Measurements from ENCODE around the gene NDUFS6.

The NDUFS6 gene
- total RNA-seq: 13.8 to 18.2 (median 15.1) reads per million in 3 donors

DNA sequence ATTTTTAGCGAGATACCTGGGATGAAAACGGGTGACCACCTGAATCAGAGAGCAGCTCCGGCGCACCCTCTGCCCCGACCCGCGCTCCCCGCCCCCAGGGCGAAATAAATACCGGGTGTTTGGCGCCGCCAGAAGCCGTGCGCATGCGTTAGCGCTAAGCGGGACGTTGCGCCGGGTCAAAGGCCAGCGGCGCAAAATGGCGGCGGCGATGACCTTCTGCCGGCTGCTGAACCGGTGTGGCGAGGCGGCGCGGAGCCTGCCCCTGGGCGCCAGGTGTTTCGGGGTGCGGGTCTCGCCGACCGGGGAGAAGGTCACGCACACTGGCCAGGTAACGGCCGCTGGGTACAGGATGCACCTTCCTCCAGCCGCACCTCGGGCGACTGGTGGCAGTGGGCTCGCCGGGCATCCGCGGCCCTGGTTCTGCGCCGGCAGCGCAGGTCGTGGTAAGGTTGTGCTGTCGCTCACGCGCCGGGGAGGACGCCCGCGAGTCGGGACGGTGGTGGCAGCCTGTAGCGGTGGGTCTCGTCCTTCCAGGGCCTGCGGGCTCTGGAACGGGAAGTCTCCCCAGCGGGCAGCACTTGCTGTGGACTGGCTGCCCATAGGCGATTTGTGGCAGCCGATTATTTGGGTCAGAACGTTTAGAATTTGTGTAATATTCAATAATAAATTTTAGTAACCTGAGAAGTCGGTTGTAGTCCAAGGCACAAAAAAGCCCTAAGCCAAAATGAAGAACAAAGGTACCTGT is at the start of gene NDUFS6:
Gene NDUFS6 (plus strand): TSS at position 186 of the 745 bp plus-strand sequence. CDS start 11 bp downstream, at position 197.
- peak; percentile 55 to 72 (median 71) for DNase-seq
- Histone ChIP-seq H3K9me3 (ENCODE audit: control insufficient read depth, low read length) (no peaks in the 10 kb centered on the region), H3K4me1 (ENCODE audit: control insufficient read depth, insufficient read depth, low read length, poor library complexity, severe bottlenecking) (peaks cover 13% of the 10 kb centered on the region), H3K36me3 (ENCODE audit: control insufficient read depth, insufficient read depth, low read length) (peaks cover 46% of the 10 kb centered on the region), H3K27ac (ENCODE audit: insufficient read depth, low read length, poor library complexity, severe bottlenecking) (peak within 1 kb of the TSS; percentile 82), H3K4me3 (ENCODE audit: insufficient read depth, low read depth, low read length, poor library complexity, severe bottlenecking) (peak within 1 kb of the TSS; percentile 60), H3K27me3 (replicated peaks; ENCODE audit: control insufficient read depth, insufficient read depth, low read length, poor library complexity, severe bottlenecking) (no peaks in the 10 kb centered on the region)

DNA sequence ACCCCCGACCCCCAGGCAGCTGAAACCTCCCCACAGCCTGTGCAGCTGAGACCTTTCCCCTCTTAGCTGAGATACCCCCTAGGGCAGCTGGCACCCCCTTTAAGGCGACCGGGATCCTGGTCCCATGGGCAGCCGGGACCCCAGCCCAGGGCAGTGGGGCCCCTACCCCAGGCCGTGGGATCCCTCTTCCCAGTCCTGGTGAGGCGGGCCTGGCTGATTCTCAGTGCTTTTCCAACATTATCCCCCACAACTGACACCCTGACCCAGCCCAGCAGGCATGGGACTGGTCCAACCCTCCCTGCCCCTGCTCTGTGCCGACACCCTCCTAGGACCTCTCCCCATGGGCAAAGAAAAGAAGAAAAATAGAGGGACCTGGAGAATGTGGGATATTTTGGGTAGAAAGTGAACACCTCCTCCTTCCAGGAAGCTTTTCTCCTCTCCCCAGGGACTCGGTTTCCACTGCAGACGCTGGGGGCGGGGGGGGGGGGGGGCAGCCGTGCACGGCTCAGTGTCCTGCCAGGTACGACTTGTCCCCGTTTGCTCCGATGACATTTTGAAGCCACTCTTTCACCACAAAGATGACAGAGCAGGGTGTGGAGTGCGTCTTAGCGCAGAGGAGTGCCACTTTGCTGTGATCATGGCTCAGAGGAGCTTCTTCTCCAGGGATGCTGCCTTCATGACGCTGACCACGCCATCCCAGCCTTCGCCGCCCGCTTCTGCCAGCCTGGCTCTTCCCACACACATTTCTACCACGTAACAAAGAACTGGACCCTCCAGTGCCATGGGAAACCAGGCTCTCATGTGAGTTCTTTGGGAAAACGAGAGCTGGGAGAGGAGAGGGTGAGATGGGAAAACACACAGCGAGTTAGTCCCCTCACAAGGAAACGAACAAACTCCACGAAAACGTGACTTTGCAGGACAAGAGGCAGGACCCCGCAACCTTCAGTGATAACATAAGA is 49.1 kb upstream of the NDUFS6 start:
- Histone ChIP-seq H3K4me3 (ENCODE audit: insufficient read depth, low read depth, low read length, poor library complexity, severe bottlenecking) (no peak overlapping the region), H3K4me1 (ENCODE audit: control insufficient read depth, insufficient read depth, low read length, poor library complexity, severe bottlenecking) (no peaks in the 10 kb centered on the region), H3K27ac (ENCODE audit: insufficient read depth, low read length, poor library complexity, severe bottlenecking) (no peak overlapping the region), H3K9me3 (ENCODE audit: control insufficient read depth, low read length) (no peaks in the 10 kb centered on the region), H3K36me3 (ENCODE audit: control insufficient read depth, insufficient read depth, low read length) (no peaks in the 10 kb centered on the region), H3K27me3 (replicated peaks; ENCODE audit: control insufficient read depth, insufficient read depth, low read length, poor library complexity, severe bottlenecking) (no peaks in the 10 kb centered on the region)
- DNase-seq: no peak

DNA sequence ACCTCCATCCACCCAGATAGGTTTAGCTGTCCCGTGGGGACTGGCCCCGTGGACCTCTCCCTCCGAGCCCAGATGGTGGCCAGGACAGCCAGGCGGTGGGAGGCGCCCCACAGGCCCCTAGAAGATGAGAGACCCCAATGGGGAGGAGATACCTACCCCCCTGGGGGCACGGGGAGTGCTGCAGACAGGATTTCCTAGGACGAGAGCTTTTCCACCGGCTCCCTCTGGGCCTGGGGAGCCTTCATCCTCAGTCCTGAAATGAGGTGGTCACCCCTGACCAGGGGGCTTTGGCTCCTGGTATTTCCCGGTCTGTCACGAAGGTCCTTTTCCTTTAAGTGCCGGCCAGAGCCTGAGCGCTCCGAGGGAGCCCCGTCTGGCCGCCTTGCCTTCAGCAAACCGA is 48.3 kb upstream of the NDUFS6 start:
- Histone ChIP-seq H3K27me3 (replicated peaks; ENCODE audit: control insufficient read depth, insufficient read depth, low read length, poor library complexity, severe bottlenecking) (no peaks in the 10 kb centered on the region), H3K27ac (ENCODE audit: insufficient read depth, low read length, poor library complexity, severe bottlenecking) (no peak overlapping the region), H3K36me3 (ENCODE audit: control insufficient read depth, insufficient read depth, low read length) (no peaks in the 10 kb centered on the region), H3K4me3 (ENCODE audit: insufficient read depth, low read depth, low read length, poor library complexity, severe bottlenecking) (no peak overlapping the region), H3K4me1 (ENCODE audit: control insufficient read depth, insufficient read depth, low read length, poor library complexity, severe bottlenecking) (no peaks in the 10 kb centered on the region), H3K9me3 (ENCODE audit: control insufficient read depth, low read length) (no peaks in the 10 kb centered on the region)
- no peak for DNase-seq

DNA sequence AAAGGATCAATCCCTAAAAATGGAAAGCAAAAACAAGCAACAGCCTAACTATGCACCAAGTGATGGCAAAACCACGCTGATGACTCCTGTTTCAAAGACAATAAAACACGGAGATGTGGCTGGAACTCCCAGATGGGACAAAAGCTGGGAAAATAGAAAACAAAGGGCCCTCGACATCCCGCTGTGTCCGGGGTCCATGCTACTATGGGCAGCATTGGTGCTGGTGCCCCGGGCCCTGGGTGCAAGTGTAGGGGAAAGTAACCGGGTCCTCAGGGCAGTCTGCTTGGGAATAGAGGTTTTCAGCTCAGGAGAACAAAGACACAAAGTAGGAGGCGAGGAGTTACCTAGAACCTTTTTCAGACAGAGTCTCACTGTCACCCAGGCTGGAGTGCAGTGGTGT is 47.7 kb upstream of the NDUFS6 start:
- Histone ChIP-seq H3K27me3 (replicated peaks; ENCODE audit: control insufficient read depth, insufficient read depth, low read length, poor library complexity, severe bottlenecking) (no peaks in the 10 kb centered on the region), H3K9me3 (ENCODE audit: control insufficient read depth, low read length) (no peaks in the 10 kb centered on the region), H3K4me3 (ENCODE audit: insufficient read depth, low read depth, low read length, poor library complexity, severe bottlenecking) (no peak overlapping the region), H3K36me3 (ENCODE audit: control insufficient read depth, insufficient read depth, low read length) (no peaks in the 10 kb centered on the region), H3K27ac (ENCODE audit: insufficient read depth, low read length, poor library complexity, severe bottlenecking) (no peak overlapping the region), H3K4me1 (ENCODE audit: control insufficient read depth, insufficient read depth, low read length, poor library complexity, severe bottlenecking) (no peaks in the 10 kb centered on the region)
- DNase-seq: no peak

DNA sequence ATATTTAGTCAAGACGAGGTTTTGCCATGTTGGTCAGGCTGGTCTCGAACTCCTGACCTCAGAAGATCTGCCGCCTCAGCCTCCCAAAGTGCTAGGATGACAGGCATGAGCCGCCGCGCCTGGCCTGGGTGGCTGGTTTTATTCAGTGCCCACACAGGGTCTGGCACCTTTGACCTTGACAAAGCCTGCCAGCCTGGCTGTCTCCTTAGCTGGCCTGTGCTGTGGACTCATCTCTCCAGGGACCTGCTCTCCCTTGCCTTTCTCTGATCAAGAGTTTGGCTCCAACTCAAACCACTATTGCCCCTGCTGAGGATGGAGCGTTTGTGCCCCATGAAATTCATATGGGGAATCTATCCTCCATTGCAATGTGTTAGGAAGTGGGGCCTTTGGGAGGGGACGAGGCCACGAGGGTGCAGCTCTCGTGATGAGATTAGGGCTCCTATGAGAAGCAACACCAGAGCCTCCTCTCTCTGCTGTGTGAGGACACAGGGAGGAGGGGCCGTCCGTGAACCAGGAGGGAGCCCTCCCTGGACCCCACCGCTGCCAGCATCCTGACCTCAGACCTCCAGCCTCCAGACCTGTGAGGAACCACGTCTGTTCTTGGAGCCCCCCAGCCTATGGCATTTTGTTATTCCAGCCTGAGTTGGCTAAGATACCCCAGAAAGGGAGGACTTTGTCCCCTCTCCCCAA is 46.5 kb upstream of the NDUFS6 start:
- Histone ChIP-seq H3K9me3 (ENCODE audit: control insufficient read depth, low read length) (no peaks in the 10 kb centered on the region), H3K27ac (ENCODE audit: insufficient read depth, low read length, poor library complexity, severe bottlenecking) (no peak overlapping the region)
- no peak for DNase-seq

DNA sequence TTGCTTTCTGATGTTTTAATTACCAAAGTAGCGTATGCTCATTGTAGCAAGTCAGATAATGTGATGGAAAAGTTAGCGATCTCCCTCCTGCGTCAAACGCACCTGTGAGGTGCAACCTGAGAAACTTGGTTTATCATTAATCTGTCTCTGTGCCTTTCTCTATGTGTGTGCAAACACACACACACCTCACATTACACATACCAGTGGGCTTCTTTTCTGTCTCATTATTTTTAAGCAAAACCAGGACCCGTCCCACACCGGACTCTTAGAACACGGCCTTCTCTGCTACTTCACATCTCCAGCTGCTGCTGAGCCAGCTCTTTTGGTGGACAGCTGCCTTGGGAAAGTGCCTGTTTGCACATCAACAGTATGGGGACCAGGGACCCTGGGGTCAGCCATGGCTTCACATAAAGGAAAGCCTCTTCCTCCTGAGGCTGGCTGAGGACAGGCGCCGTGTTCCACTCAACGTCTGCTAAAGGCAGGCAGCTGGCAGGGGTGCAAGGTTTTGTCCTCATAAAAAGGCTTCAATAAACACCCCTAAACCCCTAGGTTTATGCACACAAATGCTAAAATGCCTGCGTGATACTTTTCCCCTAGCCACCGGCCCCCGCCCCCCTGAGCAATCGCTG is 45.8 kb upstream of the NDUFS6 start:
- no peak for DNase-seq
- Histone ChIP-seq H3K9me3 (ENCODE audit: control insufficient read depth, low read length) (no peaks in the 10 kb centered on the region), H3K27me3 (replicated peaks; ENCODE audit: control insufficient read depth, insufficient read depth, low read length, poor library complexity, severe bottlenecking) (no peaks in the 10 kb centered on the region), H3K27ac (ENCODE audit: insufficient read depth, low read length, poor library complexity, severe bottlenecking) (no peak overlapping the region), H3K36me3 (ENCODE audit: control insufficient read depth, insufficient read depth, low read length) (no peaks in the 10 kb centered on the region), H3K4me3 (ENCODE audit: insufficient read depth, low read depth, low read length, poor library complexity, severe bottlenecking) (no peak overlapping the region), H3K4me1 (ENCODE audit: control insufficient read depth, insufficient read depth, low read length, poor library complexity, severe bottlenecking) (no peaks in the 10 kb centered on the region)

More for the DNA sequence above, 46.5 kb upstream of the NDUFS6 start:
- H3K27me3 ChIP-seq (replicated peaks; ENCODE audit: control insufficient read depth, insufficient read depth, low read length, poor library complexity, severe bottlenecking): no peaks in the 10 kb centered on the region
- no peaks in the 10 kb centered on the region for H3K4me1 ChIP-seq (ENCODE audit: control insufficient read depth, insufficient read depth, low read length, poor library complexity, severe bottlenecking)
- no peak overlapping the region for H3K4me3 ChIP-seq (ENCODE audit: insufficient read depth, low read depth, low read length, poor library complexity, severe bottlenecking)
- H3K36me3 ChIP-seq (ENCODE audit: control insufficient read depth, insufficient read depth, low read length): no peaks in the 10 kb centered on the region

DNA sequence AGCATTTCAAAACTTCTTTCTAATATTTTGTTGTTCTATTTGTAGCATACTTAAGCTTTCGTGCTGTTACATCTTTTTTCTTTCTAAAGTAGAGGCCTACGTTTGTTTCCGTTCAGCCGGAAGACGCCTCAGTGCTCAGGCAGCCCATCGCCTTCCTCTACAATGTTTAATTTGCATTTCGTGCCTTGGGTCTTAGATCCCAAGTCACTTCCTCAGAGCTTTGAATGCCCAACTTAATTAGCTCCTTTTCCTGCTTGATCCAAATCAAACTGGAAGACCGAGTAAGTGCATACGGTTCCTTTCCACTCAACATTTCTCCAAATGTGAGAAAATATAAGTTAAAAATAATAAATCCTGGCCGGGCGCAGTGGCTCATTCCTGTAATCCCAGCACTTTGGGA is 44.7 kb upstream of the NDUFS6 start:
- Histone ChIP-seq H3K9me3 (ENCODE audit: control insufficient read depth, low read length) (no peaks in the 10 kb centered on the region), H3K4me3 (ENCODE audit: insufficient read depth, low read depth, low read length, poor library complexity, severe bottlenecking) (no peak overlapping the region), H3K36me3 (ENCODE audit: control insufficient read depth, insufficient read depth, low read length) (no peaks in the 10 kb centered on the region), H3K27ac (ENCODE audit: insufficient read depth, low read length, poor library complexity, severe bottlenecking) (no peak overlapping the region), H3K27me3 (replicated peaks; ENCODE audit: control insufficient read depth, insufficient read depth, low read length, poor library complexity, severe bottlenecking) (no peaks in the 10 kb centered on the region), H3K4me1 (ENCODE audit: control insufficient read depth, insufficient read depth, low read length, poor library complexity, severe bottlenecking) (no peaks in the 10 kb centered on the region)
- no peak for DNase-seq

DNA sequence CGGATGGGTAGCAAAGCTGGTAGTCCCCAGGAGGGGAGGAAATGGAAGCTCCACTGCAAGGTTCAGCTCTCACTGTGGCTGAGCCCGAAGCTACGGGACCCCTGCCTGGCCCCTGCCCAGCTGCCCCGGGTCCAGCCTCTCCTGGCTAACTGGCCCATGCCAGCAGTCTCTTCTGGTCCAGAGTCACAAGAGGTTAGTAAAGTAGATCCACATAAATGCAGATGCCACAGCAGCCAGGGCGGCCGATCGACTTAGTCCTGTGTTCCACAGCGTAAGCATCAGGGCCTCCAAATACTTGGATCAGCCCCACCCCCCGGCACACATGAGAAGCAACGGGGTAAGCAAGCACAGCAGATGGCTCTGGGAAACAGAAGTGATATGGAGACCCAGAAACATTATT is 43.7 kb upstream of the NDUFS6 start:
- Histone ChIP-seq H3K27me3 (replicated peaks; ENCODE audit: control insufficient read depth, insufficient read depth, low read length, poor library complexity, severe bottlenecking) (no peaks in the 10 kb centered on the region), H3K36me3 (ENCODE audit: control insufficient read depth, insufficient read depth, low read length) (no peaks in the 10 kb centered on the region), H3K9me3 (ENCODE audit: control insufficient read depth, low read length) (no peaks in the 10 kb centered on the region), H3K27ac (ENCODE audit: insufficient read depth, low read length, poor library complexity, severe bottlenecking) (no peak overlapping the region), H3K4me3 (ENCODE audit: insufficient read depth, low read depth, low read length, poor library complexity, severe bottlenecking) (no peak overlapping the region), H3K4me1 (ENCODE audit: control insufficient read depth, insufficient read depth, low read length, poor library complexity, severe bottlenecking) (no peaks in the 10 kb centered on the region)
- no peak for DNase-seq

DNA sequence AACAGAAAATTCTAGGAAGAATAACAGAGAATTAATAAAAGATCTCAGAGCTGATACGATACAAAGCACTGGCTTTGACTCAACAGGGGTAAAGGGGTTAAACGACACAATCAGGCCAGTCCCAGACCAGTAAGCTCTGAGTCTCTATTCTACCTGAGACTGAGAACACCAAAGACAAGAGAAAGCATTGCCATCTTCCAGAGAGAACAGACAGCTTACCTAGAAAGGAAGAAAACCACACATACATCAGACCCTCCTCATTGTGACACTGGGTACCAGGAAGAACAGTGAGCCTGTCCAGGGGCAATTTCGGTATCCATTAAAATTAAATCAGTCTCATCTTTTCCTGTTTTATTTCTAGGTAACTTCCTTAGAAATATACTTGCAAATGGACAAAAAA is 42.6 kb upstream of the NDUFS6 start:
- no peak overlapping the region for H3K4me3 ChIP-seq (ENCODE audit: insufficient read depth, low read depth, low read length, poor library complexity, severe bottlenecking)
- H3K27ac ChIP-seq (ENCODE audit: insufficient read depth, low read length, poor library complexity, severe bottlenecking): no peak overlapping the region
- no peaks in the 10 kb centered on the region for H3K9me3 ChIP-seq (ENCODE audit: control insufficient read depth, low read length)
- H3K4me1 ChIP-seq (ENCODE audit: control insufficient read depth, insufficient read depth, low read length, poor library complexity, severe bottlenecking): no peaks in the 10 kb centered on the region
- no peaks in the 10 kb centered on the region for H3K27me3 ChIP-seq (replicated peaks; ENCODE audit: control insufficient read depth, insufficient read depth, low read length, poor library complexity, severe bottlenecking)
- DNase-seq: no peak
- no peaks in the 10 kb centered on the region for H3K36me3 ChIP-seq (ENCODE audit: control insufficient read depth, insufficient read depth, low read length)
